Karpas-422 (cell line): ENCODE measurements around the gene ABCC11. TPM values are rescaled to one million over a fixed set of nuclear protein-coding genes. Genes with fewer than 3 reads are reported as not detected.

Experiments used
- DNase-seq: peaks from one replicate; pipeline ENCODE4 v3.0.0-alpha.2; 2015
- H2AFZ ChIP-seq: fragments of 200-600 bp; sonication (generic); 2 replicates; pipeline ENCODE4 v1.6.1; 2014; ENCODE audit warnings: antibody characterized with exemption, low read length, mixed read lengths
- H3K27ac ChIP-seq: fragments of 200-600 bp; sonication (generic); 2 replicates; pipeline ENCODE4 v1.5.1; 2014; ENCODE audit warnings: mild to moderate bottlenecking, low read length, moderate library complexity
- H3K27me3 ChIP-seq: fragments of 200-600 bp; sonication (generic); 2 replicates; pipeline ENCODE4 v1.6.1; 2014; ENCODE audit warnings: low read length, mixed read lengths
- H3K36me3 ChIP-seq: fragments of 200-600 bp; sonication (generic); 2 replicates; pipeline ENCODE4 v1.6.1; 2014; ENCODE audit warnings: low read length, mixed read lengths; ENCODE audit not compliant: insufficient read depth
- H3K4me1 ChIP-seq: fragments of 200-600 bp; sonication (generic); 2 replicates; pipeline ENCODE4 v1.6.1; 2014; ENCODE audit warnings: mild to moderate bottlenecking, low read length, mixed read lengths
- H3K4me2 ChIP-seq: fragments of 200-600 bp; sonication (generic); 2 replicates; pipeline ENCODE4 v1.6.1; 2014; ENCODE audit warnings: low read length, low read depth, mild to moderate bottlenecking; ENCODE audit not compliant: poor library complexity, severe bottlenecking
- H3K4me3 ChIP-seq: fragments of 200-600 bp; sonication (generic); 2 replicates; pipeline ENCODE4 v1.5.1; 2014; ENCODE audit warnings: mild to moderate bottlenecking, antibody characterized with exemption, low read length, mixed read lengths
- H3K79me2 ChIP-seq: fragments of 200-600 bp; sonication (generic); 2 replicates; pipeline ENCODE4 v1.6.1; 2014; ENCODE audit warnings: mild to moderate bottlenecking, low read length, mixed read lengths
- H3K9ac ChIP-seq: fragments of 200-600 bp; sonication (generic); 2 replicates; pipeline ENCODE4 v1.6.0; 2014; ENCODE audit warnings: low read length
- H3K9me2 ChIP-seq: fragments of 200-600 bp; sonication (generic), shearing (Covaris generic); replicated peaks from 2 replicates; pipeline ENCODE4 v1.6.0; 2014; ENCODE audit warnings: mild to moderate bottlenecking, low read length, moderate library complexity; ENCODE audit not compliant: insufficient read depth
- H3K9me3 ChIP-seq: fragments of 300-700, 200-600 bp; sonication (generic); 2 replicates; pipeline ENCODE4 v1.6.1; 2014; ENCODE audit warnings: low read length, mixed read lengths
- H4K20me1 ChIP-seq: fragments of 200-600 bp; sonication (generic); 2 replicates; pipeline ENCODE4 v1.6.1; 2014; ENCODE audit warnings: mild to moderate bottlenecking, antibody characterized with exemption, low read length, low read depth; ENCODE audit not compliant: insufficient read depth
- total RNA-seq: library from RNA; depleted of rRNA; stranded (reverse); fragments of >200 nt; shearing (Covaris generic); gene quantifications from 2 replicates; pipeline ENCODE4 v1.2.3, GENCODE V29; 2014; ENCODE audit warnings: low replicate concordance; rRNA removed

ABCC11 gene
- 0.07 and 0.15 TPM in 2 replicates for total RNA-seq

- no peak within 1 kb of the TSS; the same call in 1 of the 2 replicates for H3K4me3 ChIP-seq
- H2AFZ ChIP-seq, result no peak within 1 kb of the TSS
- H3K4me2 ChIP-seq, result peak within 1 kb of the TSS; percentile 87
- H3K27ac ChIP-seq, result no peak within 1 kb of the TSS
- no peaks in the 10 kb centered on the region for H3K9me2 ChIP-seq
- no peak for DNase-seq
- H3K27me3 ChIP-seq, result no peaks in the 10 kb centered on the region
- H3K9ac ChIP-seq, result no peak within 1 kb of the TSS
- H3K36me3 ChIP-seq, result no peaks in the 10 kb centered on the region
- no peaks in the 10 kb centered on the region for H3K9me3 ChIP-seq
- H3K4me1 ChIP-seq, result peaks cover 25% of the 10 kb centered on the region
- peaks cover 81% of the 10 kb centered on the region for H3K79me2 ChIP-seq
- H4K20me1 ChIP-seq, result peaks cover 6% of the 10 kb centered on the region; the same call in 1 of the 2 replicates
Measured at GRCh38 chr16:48247311-48247710, at the start of gene ABCC11. ABCC11 (minus strand) TSS chr16:48247539; CDS start chr16:48231921, 15,618 bp downstream.

GRCh38 chr16:48295488-48296281, 48.3 kb upstream of the ABCC11 start:
- no peak overlapping the region for H3K4me2 ChIP-seq
- H3K27ac ChIP-seq, result no peak overlapping the region
- no peak overlapping the region for H2AFZ ChIP-seq
- H3K4me1 ChIP-seq, result no peaks in the 10 kb centered on the region
- no peak overlapping the region for H3K9ac ChIP-seq
- H4K20me1 ChIP-seq, result no peaks in the 10 kb centered on the region
- no peaks in the 10 kb centered on the region for H3K9me2 ChIP-seq
- no peak for DNase-seq
- no peaks in the 10 kb centered on the region for H3K27me3 ChIP-seq
- H3K36me3 ChIP-seq, result peaks cover 28% of the 10 kb centered on the region
- no peak overlapping the region for H3K4me3 ChIP-seq
- peaks cover 25% of the 10 kb centered on the region; the same call in 1 of the 2 replicates for H3K79me2 ChIP-seq
- H3K9me3 ChIP-seq, result no peaks in the 10 kb centered on the region

GRCh38 chr16:48294724-48295123, 47.4 kb upstream of the ABCC11 start:
- no peaks in the 10 kb centered on the region for H3K9me3 ChIP-seq
- H3K4me1 ChIP-seq, result no peaks in the 10 kb centered on the region
- no peak overlapping the region for H3K9ac ChIP-seq
- H3K4me2 ChIP-seq, result no peak overlapping the region
- H2AFZ ChIP-seq, result no peak overlapping the region
- no peaks in the 10 kb centered on the region for H4K20me1 ChIP-seq
- no peak overlapping the region for H3K4me3 ChIP-seq
- H3K36me3 ChIP-seq, result peaks cover 24% of the 10 kb centered on the region
- peaks cover 34% of the 10 kb centered on the region; the same call in 1 of the 2 replicates for H3K79me2 ChIP-seq
- DNase-seq, result no peak
- H3K27me3 ChIP-seq, result no peaks in the 10 kb centered on the region
- H3K27ac ChIP-seq, result no peak overlapping the region
- H3K9me2 ChIP-seq, result no peaks in the 10 kb centered on the region

GRCh38 chr16:48292452-48292851, 45.1 kb upstream of the ABCC11 start:
- Histone ChIP-seq H3K27ac (no peak overlapping the region), H3K36me3 (peaks cover 23% of the 10 kb centered on the region), H3K9me3 (no peaks in the 10 kb centered on the region), H2AFZ (no peak overlapping the region), H3K4me2 (no peak overlapping the region), H3K9ac (no peak overlapping the region), H3K4me1 (no peaks in the 10 kb centered on the region), H3K27me3 (no peaks in the 10 kb centered on the region), H3K9me2 (no peaks in the 10 kb centered on the region), H4K20me1 (no peaks in the 10 kb centered on the region), H3K79me2 (peaks cover 42% of the 10 kb centered on the region), H3K4me3 (no peak overlapping the region)
- DNase-seq, result no peak

GRCh38 chr16:48291754-48292153, 44.4 kb upstream of the ABCC11 start:
- Histone ChIP-seq H3K9me2 (no peaks in the 10 kb centered on the region), H3K4me2 (no peak overlapping the region), H3K9ac (no peak overlapping the region), H3K4me1 (no peaks in the 10 kb centered on the region), H3K9me3 (peaks cover 3% of the 10 kb centered on the region; the same call in 1 of the 2 replicates), H3K27ac (no peak overlapping the region), H3K4me3 (no peak overlapping the region), H3K36me3 (peaks cover 30% of the 10 kb centered on the region), H3K27me3 (no peaks in the 10 kb centered on the region), H2AFZ (no peak overlapping the region), H4K20me1 (no peaks in the 10 kb centered on the region), H3K79me2 (peaks cover 49% of the 10 kb centered on the region)
- no peak for DNase-seq

GRCh38 chr16:48291303-48291702, 44.0 kb upstream of the ABCC11 start:
- H3K27ac ChIP-seq, result no peak overlapping the region
- peaks cover 33% of the 10 kb centered on the region for H3K36me3 ChIP-seq
- no peaks in the 10 kb centered on the region for H3K4me1 ChIP-seq
- H3K79me2 ChIP-seq, result peaks cover 49% of the 10 kb centered on the region
- no peak overlapping the region for H3K4me2 ChIP-seq
- H3K9ac ChIP-seq, result no peak overlapping the region
- no peaks in the 10 kb centered on the region for H3K9me2 ChIP-seq
- no peaks in the 10 kb centered on the region for H4K20me1 ChIP-seq
- H3K27me3 ChIP-seq, result no peaks in the 10 kb centered on the region
- no peak for DNase-seq
- H3K4me3 ChIP-seq, result no peak overlapping the region
- H3K9me3 ChIP-seq, result peaks cover 3% of the 10 kb centered on the region; the same call in 1 of the 2 replicates
- no peak overlapping the region for H2AFZ ChIP-seq

GRCh38 chr16:48287239-48287638, 39.9 kb upstream of the ABCC11 start:
- H3K9me2 ChIP-seq, result no peaks in the 10 kb centered on the region
- H3K4me3 ChIP-seq, result no peak overlapping the region
- H2AFZ ChIP-seq, result no peak overlapping the region
- no peak for DNase-seq
- H4K20me1 ChIP-seq, result no peaks in the 10 kb centered on the region
- H3K27ac ChIP-seq, result no peak overlapping the region
- no peak overlapping the region for H3K4me2 ChIP-seq
- H3K27me3 ChIP-seq, result no peaks in the 10 kb centered on the region
- peaks cover 48% of the 10 kb centered on the region for H3K79me2 ChIP-seq
- H3K9me3 ChIP-seq, result peaks cover 7% of the 10 kb centered on the region
- no peak overlapping the region for H3K9ac ChIP-seq
- H3K36me3 ChIP-seq, result peaks cover 52% of the 10 kb centered on the region
- H3K4me1 ChIP-seq, result no peaks in the 10 kb centered on the region

- H3K9ac ChIP-seq, result no peak overlapping the region
- no peaks in the 10 kb centered on the region for H3K27me3 ChIP-seq
- no peak overlapping the region for H2AFZ ChIP-seq
- H4K20me1 ChIP-seq, result no peaks in the 10 kb centered on the region
- H3K27ac ChIP-seq, result no peak overlapping the region
- H3K79me2 ChIP-seq, result peaks cover 44% of the 10 kb centered on the region
- H3K4me2 ChIP-seq, result no peak overlapping the region
- peaks cover 52% of the 10 kb centered on the region for H3K36me3 ChIP-seq
- no peaks in the 10 kb centered on the region for H3K9me2 ChIP-seq
- no peak overlapping the region for H3K4me3 ChIP-seq
- no peaks in the 10 kb centered on the region for H3K4me1 ChIP-seq
- no peak for DNase-seq
- peaks cover 7% of the 10 kb centered on the region for H3K9me3 ChIP-seq
Measured at GRCh38 chr16:48284772-48285409, 37.6 kb upstream of the ABCC11 start.
